HG02588 (cell line): ENCODE measurements around the gene FAIM2.

Experiments used
- ATAC-seq: cut with Tn5 transposase; IDR thresholded peaks from one replicate; pipeline ENCODE4 v1.9.1; 2021; ENCODE audit warnings: mild to moderate bottlenecking, moderate library complexity; ENCODE audit not compliant: unreplicated experiment

Gene FAIM2

GRCh38 chr12:49903700-49904423 lies at the start of gene FAIM2:
FAIM2 (minus strand) TSS chr12:49903900; CDS start chr12:49903792, 108 bp downstream.
- ATAC-seq = no peak

- ATAC-seq = no peak
Observed at GRCh38 chr12:49953151-49953550, 49.5 kb upstream of the FAIM2 start.

- ATAC-seq = no peak
Observed at GRCh38 chr12:49952391-49953055, 48.8 kb upstream of the FAIM2 start.

GRCh38 chr12:49951411-49952240 lies 47.9 kb upstream of the FAIM2 start:
- no peak for ATAC-seq

GRCh38 chr12:49950273-49951251 lies 46.9 kb upstream of the FAIM2 start, which contains the start of gene AQP2:
AQP2 (plus strand) TSS chr12:49950737; CDS start chr12:49950831, 94 bp downstream.
- ATAC-seq = no peak

- no peak for ATAC-seq
Observed at GRCh38 chr12:49949866-49950265, 46.2 kb upstream of the FAIM2 start.

GRCh38 chr12:49948866-49949845 lies 45.5 kb upstream of the FAIM2 start:
- no peak for ATAC-seq

- ATAC-seq = no peak
Observed at GRCh38 chr12:49947593-49948226, 44.0 kb upstream of the FAIM2 start.

- no peak for ATAC-seq
Observed at GRCh38 chr12:49946497-49946896, 42.8 kb upstream of the FAIM2 start.

- ATAC-seq = no peak
Observed at GRCh38 chr12:49946086-49946485, 42.4 kb upstream of the FAIM2 start.

- no peak for ATAC-seq
Observed at GRCh38 chr12:49945394-49946080, 41.8 kb upstream of the FAIM2 start.

GRCh38 chr12:49944718-49945117 lies 41.0 kb upstream of the FAIM2 start:
- ATAC-seq = no peak

GRCh38 chr12:49944046-49944445 lies 40.3 kb upstream of the FAIM2 start:
- no peak for ATAC-seq

- no peak for ATAC-seq
Observed at GRCh38 chr12:49943625-49943960, 39.9 kb upstream of the FAIM2 start.

- no peak for ATAC-seq
Observed at GRCh38 chr12:49942921-49943624, 39.4 kb upstream of the FAIM2 start.

GRCh38 chr12:49942512-49942893 lies 38.8 kb upstream of the FAIM2 start:
- ATAC-seq = no peak
